Mesendoderm (in vitro differentiated cells): ENCODE measurements around the gene VPS4B.
A peak's percentile ranks its signal among the peaks of the same experiment; 100 is the strongest.

Source experiments
- DNase-seq: peaks from one replicate; pipeline ENCODE4 v3.0.0; 2013
- H2AK5ac ChIP-seq: 2 replicates; pipeline ENCODE4 v1.6.1; 2013; ENCODE audit warnings: low read length, inconsistent platforms
- H2BK120ac ChIP-seq: 2 replicates; pipeline ENCODE4 v1.6.1; 2013; ENCODE audit warnings: low read depth, mild to moderate bottlenecking, low read length, moderate library complexity, mixed read lengths
- H2BK15ac ChIP-seq: replicated peaks from 2 replicates; pipeline ENCODE4 v1.6.1; 2013; ENCODE audit warnings: low read depth, mild to moderate bottlenecking, moderate library complexity
- H2BK5ac ChIP-seq: 2 replicates; pipeline ENCODE4 v1.6.1; 2013; ENCODE audit warnings: low read length, inconsistent platforms
- H3K18ac ChIP-seq: 2 replicates; pipeline ENCODE4 v1.6.1; 2013; ENCODE audit warnings: mild to moderate bottlenecking, low read length, mixed read lengths
- H3K23ac ChIP-seq: one replicate; pipeline ENCODE4 v1.6.1; 2013; ENCODE audit warnings: low read length
- H3K27ac ChIP-seq: 2 replicates; pipeline ENCODE4 v1.5.1; 2013; ENCODE audit warnings: low read depth, mild to moderate bottlenecking, inconsistent platforms, low read length, moderate library complexity
- H3K27me3 ChIP-seq: 2 replicates; pipeline ENCODE4 v1.6.1; 2013; ENCODE audit warnings: low read length, control low read depth, mild to moderate bottlenecking, inconsistent platforms; ENCODE audit not compliant: insufficient read depth, poor library complexity
- H3K36me3 ChIP-seq: 2 replicates; pipeline ENCODE4 v1.6.1; 2013; ENCODE audit warnings: low read length, inconsistent platforms; ENCODE audit not compliant: control insufficient read depth, insufficient read depth
- H3K4ac ChIP-seq: one replicate; pipeline ENCODE4 v1.6.1; 2013; ENCODE audit warnings: low read depth, mild to moderate bottlenecking, low read length, moderate library complexity
- H3K4me1 ChIP-seq: 2 replicates; pipeline ENCODE4 v1.6.1; 2013; ENCODE audit warnings: low read depth, low read length, inconsistent platforms; ENCODE audit not compliant: control insufficient read depth
- H3K4me2 ChIP-seq: 2 replicates; pipeline ENCODE4 v1.6.1; 2013; ENCODE audit warnings: low read length
- H3K4me3 ChIP-seq: 2 replicates; pipeline ENCODE4 v1.5.1; 2013; ENCODE audit warnings: mild to moderate bottlenecking, low read length
- H3K56ac ChIP-seq: one replicate; pipeline ENCODE4 v1.6.1; 2013; ENCODE audit warnings: low read length
- H3K79me1 ChIP-seq: 2 replicates; pipeline ENCODE4 v1.6.1; 2013; ENCODE audit warnings: low read length, inconsistent platforms
- H3K79me2 ChIP-seq: 2 replicates; pipeline ENCODE4 v1.6.1; 2013; ENCODE audit warnings: mild to moderate bottlenecking, low read length; ENCODE audit not compliant: control insufficient read depth, insufficient read depth
- H3K9ac ChIP-seq: 2 replicates; pipeline ENCODE4 v1.6.1; 2013; ENCODE audit warnings: low read length, inconsistent platforms
- H4K5ac ChIP-seq: one replicate; pipeline ENCODE4 v1.6.1; 2013; ENCODE audit warnings: low read length
- H4K8ac ChIP-seq: one replicate; pipeline ENCODE4 v1.6.1; 2013; ENCODE audit warnings: low read depth, mild to moderate bottlenecking, control low read depth, low read length, moderate library complexity
- WGBS: extraction: QIAGEN DNeasy Blood & Tissue Kit; methylation state at CpG from one replicate; pipeline ENCODE4 v1.1.7; 2013; ENCODE audit warnings: low lambda C conversion rate, missing lambda C conversion rate; ENCODE audit not compliant: insufficient coverage; ENCODE audit errors: extremely low coverage; 5-methylcytosine and 5-hydroxymethylcytosine counted together

VPS4B gene

GRCh38 chr18:63344918-63345317, 77.4 kb downstream of the VPS4B start:
- no CpG with 5 or more reads among the region's 2 CpGs for WGBS
- DNase-seq, result no peak
- Histone ChIP-seq H2BK5ac (no peak overlapping the region), H4K8ac (no peak overlapping the region), H3K4me2 (no peak overlapping the region), H2BK120ac (no peak overlapping the region), H3K27ac (no peak overlapping the region), H3K4me1 (no peaks in the 10 kb centered on the region), H3K9ac (no peak overlapping the region), H3K4me3 (no peak overlapping the region), H3K27me3 (no peaks in the 10 kb centered on the region), H2AK5ac (no peak overlapping the region), H4K5ac (no peak overlapping the region), H2BK15ac (no peak overlapping the region), H3K36me3 (peaks cover 2% of the 10 kb centered on the region), H3K79me1 (no peaks in the 10 kb centered on the region), H3K23ac (no peak overlapping the region), H3K56ac (no peak overlapping the region), H3K79me2 (no peaks in the 10 kb centered on the region), H3K4ac (no peak overlapping the region), H3K18ac (no peak overlapping the region)

DNA sequence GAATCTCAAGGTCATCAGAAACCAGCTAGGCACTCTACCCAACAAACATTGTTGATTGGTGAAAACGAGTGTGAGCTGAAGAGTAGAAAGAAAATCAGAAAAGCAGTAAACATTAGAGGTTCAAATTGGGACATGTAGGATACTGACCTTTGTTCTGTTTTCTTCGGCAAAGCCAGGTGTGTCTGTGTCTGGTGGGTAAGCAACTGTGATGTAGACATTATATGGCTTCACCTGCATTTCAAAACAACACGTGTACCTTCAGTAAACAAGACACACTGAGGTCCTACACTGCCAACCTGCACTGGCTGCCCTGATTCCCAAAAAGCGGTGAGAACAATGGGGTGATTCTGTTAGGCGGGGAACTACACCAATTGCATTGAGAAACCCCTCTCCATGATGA, 78.0 kb downstream of the VPS4B start:
- no peaks in the 10 kb centered on the region for H3K4me1 ChIP-seq
- H3K79me2 ChIP-seq, result no peaks in the 10 kb centered on the region
- H3K79me1 ChIP-seq, result no peaks in the 10 kb centered on the region
- no peak overlapping the region for H2BK15ac ChIP-seq
- no peak overlapping the region for H3K56ac ChIP-seq
- H2BK5ac ChIP-seq, result no peak overlapping the region
- WGBS, result no CpG with 5 or more reads among the region's 5 CpGs
- H3K27me3 ChIP-seq, result no peaks in the 10 kb centered on the region
- no peak overlapping the region for H3K4me2 ChIP-seq
- H3K4me3 ChIP-seq, result no peak overlapping the region
- H3K27ac ChIP-seq, result no peak overlapping the region
- no peak overlapping the region for H3K9ac ChIP-seq
- H3K23ac ChIP-seq, result no peak overlapping the region
- no peak overlapping the region for H4K5ac ChIP-seq
- H2BK120ac ChIP-seq, result no peak overlapping the region
- no peak overlapping the region for H3K4ac ChIP-seq
- no peak overlapping the region for H3K18ac ChIP-seq
- no peak for DNase-seq
- no peak overlapping the region for H4K8ac ChIP-seq
- H3K36me3 ChIP-seq, result peaks cover 2% of the 10 kb centered on the region
- no peak overlapping the region for H2AK5ac ChIP-seq

GRCh38 chr18:63342206-63342605, 80.1 kb downstream of the VPS4B start:
- Histone ChIP-seq H4K8ac (no peak overlapping the region), H3K4me3 (no peak overlapping the region), H3K4me1 (no peaks in the 10 kb centered on the region), H3K23ac (no peak overlapping the region), H3K36me3 (peaks cover 3% of the 10 kb centered on the region), H3K27me3 (no peaks in the 10 kb centered on the region), H3K4me2 (no peak overlapping the region), H3K27ac (no peak overlapping the region), H3K79me2 (no peaks in the 10 kb centered on the region), H3K79me1 (no peaks in the 10 kb centered on the region), H2BK5ac (no peak overlapping the region), H2BK15ac (no peak overlapping the region), H2AK5ac (no peak overlapping the region), H3K18ac (no peak overlapping the region), H3K9ac (no peak overlapping the region), H3K4ac (no peak overlapping the region), H3K56ac (no peak overlapping the region), H4K5ac (no peak overlapping the region), H2BK120ac (no peak overlapping the region)
- no CpG with 5 or more reads among the region's 5 CpGs for WGBS
- peak; percentile 63 for DNase-seq

DNA sequence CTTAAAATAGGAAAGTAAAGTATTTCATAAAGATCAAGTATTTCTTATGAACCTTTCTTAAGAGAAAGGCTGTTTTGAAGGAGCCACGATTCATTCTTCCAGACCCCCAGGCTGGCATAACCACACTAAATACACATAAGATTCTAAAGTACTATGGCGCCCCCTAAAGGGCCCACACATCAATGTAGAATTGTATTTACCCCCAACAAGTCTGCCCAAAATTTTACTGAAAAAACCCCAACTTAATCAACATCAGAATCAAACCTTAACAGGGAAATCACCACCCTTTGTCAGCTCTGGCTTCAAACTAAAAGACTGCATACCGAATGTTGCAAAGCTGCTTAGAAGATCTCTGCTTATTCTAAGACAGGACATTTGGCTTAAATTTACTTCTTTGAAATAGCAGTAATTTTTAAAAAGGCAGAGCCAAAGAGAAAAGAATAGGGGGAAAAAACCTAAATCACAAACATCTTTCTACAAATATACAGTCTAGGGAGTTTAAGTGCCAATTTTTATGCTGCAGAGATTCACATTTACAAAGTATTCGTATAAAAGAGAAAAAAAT, 82.3 kb downstream of the VPS4B start:
- Histone ChIP-seq H3K79me2 (no peaks in the 10 kb centered on the region), H3K36me3 (peaks cover 3% of the 10 kb centered on the region), H2AK5ac (no peak overlapping the region), H3K4me2 (no peak overlapping the region), H3K23ac (no peak overlapping the region), H2BK120ac (no peak overlapping the region), H4K5ac (no peak overlapping the region), H4K8ac (no peak overlapping the region), H3K4me1 (no peaks in the 10 kb centered on the region), H3K4me3 (no peak overlapping the region), H3K9ac (no peak overlapping the region), H3K27ac (no peak overlapping the region), H3K56ac (no peak overlapping the region), H3K27me3 (no peaks in the 10 kb centered on the region), H3K4ac (no peak overlapping the region), H3K18ac (no peak overlapping the region), H2BK15ac (no peak overlapping the region), H2BK5ac (no peak overlapping the region), H3K79me1 (no peaks in the 10 kb centered on the region)
- no CpG with 5 or more reads among the region's 4 CpGs for WGBS
- peak; percentile 63 for DNase-seq
